GM23338 (cell line): ENCODE results near the gene NRIP1. TPM values are rescaled to one million over a fixed set of nuclear protein-coding genes. Genes with fewer than 3 reads are reported as not detected.

Experiments
- ATAC-seq: fragments of 200-7000 bp; cut with Tn5 transposase; 3 replicates; pipeline ENCODE4 v1.9.1; 2020
- DNase-seq: peaks from one replicate; pipeline ENCODE4 v3.0.0-alpha.2; 2015; ENCODE audit warnings: low spot score
- H2AFZ ChIP-seq: fragments of 200-600 bp; sonication (generic); 2 replicates; pipeline ENCODE4 v1.8.0; 2016; ENCODE audit warnings: antibody characterized with exemption, mild to moderate bottlenecking, moderate library complexity
- H3F3A ChIP-seq: fragments of 200-600 bp; sonication (generic); replicated peaks from 2 replicates; pipeline ENCODE4 v1.8.0; 2017; ENCODE audit warnings: antibody characterized with exemption, mixed run types, low read depth
- H3K27ac ChIP-seq: fragments of 200-600 bp; sonication (generic); 2 replicates; pipeline ENCODE4 v1.6.1; 2016; ENCODE audit warnings: low read depth
- H3K27me3 ChIP-seq: fragments of 200-600 bp; sonication (generic); 2 replicates; pipeline ENCODE4 v1.8.0; 2016; ENCODE audit warnings: mild to moderate bottlenecking, mixed run types, moderate library complexity; ENCODE audit not compliant: insufficient read depth
- H3K36me3 ChIP-seq: fragments of 200-600 bp; sonication (generic); 2 replicates; pipeline ENCODE4 v1.8.0; 2016; ENCODE audit warnings: mild to moderate bottlenecking; ENCODE audit not compliant: insufficient read depth
- H3K4me1 ChIP-seq: fragments of 200-600 bp; sonication (generic); 2 replicates; pipeline ENCODE4 v1.8.0; 2016; ENCODE audit warnings: mild to moderate bottlenecking, moderate library complexity; ENCODE audit not compliant: insufficient read depth
- H3K4me2 ChIP-seq: fragments of 200-600 bp; sonication (generic); 2 replicates; pipeline ENCODE4 v1.7.1; 2017; ENCODE audit warnings: mixed run types
- H3K4me3 ChIP-seq: fragments of 200-600 bp; sonication (generic); 2 replicates; pipeline ENCODE4 v1.6.1; 2016; ENCODE audit warnings: mixed run types
- H3K79me2 ChIP-seq: fragments of 200-600 bp; sonication (generic); replicated peaks from 2 replicates; pipeline ENCODE4 v1.8.0; 2017; ENCODE audit warnings: mild to moderate bottlenecking; ENCODE audit not compliant: insufficient read depth
- H3K9me2 ChIP-seq: fragments of 200-600 bp; sonication (generic); 2 replicates; pipeline ENCODE4 v1.8.0; 2017; ENCODE audit not compliant: insufficient read depth
- H4K20me1 ChIP-seq: fragments of 200-600 bp; sonication (generic); replicated peaks from 2 replicates; pipeline ENCODE4 v1.8.0; 2017; ENCODE audit warnings: mild to moderate bottlenecking; ENCODE audit not compliant: insufficient read depth
- H3K27ac Mint-ChIP-seq: 2 replicates; pipeline ENCODE4 v1.8.0; 2020; ENCODE audit warnings: inconsistent platforms, mild to moderate bottlenecking, moderate library complexity, mixed read lengths
- H3K27me3 Mint-ChIP-seq: 3 replicates; pipeline ENCODE4 v1.8.0; 2022; ENCODE audit warnings: low read depth, mild to moderate bottlenecking, moderate library complexity, mixed read lengths, inconsistent platforms; ENCODE audit not compliant: insufficient read depth, poor library complexity
- H3K36me3 Mint-ChIP-seq: 3 replicates; pipeline ENCODE4 v1.8.0; 2021; ENCODE audit warnings: low read depth, mild to moderate bottlenecking, inconsistent platforms, moderate library complexity, mixed read lengths
- H3K4me1 Mint-ChIP-seq: 3 replicates; pipeline ENCODE4 v1.8.0; 2020; ENCODE audit warnings: mild to moderate bottlenecking, inconsistent platforms, mixed read lengths
- H3K4me3 Mint-ChIP-seq: 3 replicates; pipeline ENCODE4 v1.8.0; 2021; ENCODE audit warnings: moderate library complexity, mild to moderate bottlenecking, inconsistent platforms, mixed read lengths
- H3K9me3 Mint-ChIP-seq: 3 replicates; pipeline ENCODE4 v1.8.0; 2020; ENCODE audit warnings: moderate library complexity, mild to moderate bottlenecking, inconsistent platforms, mixed read lengths
- CTCF ChIP-seq, 2 experiments: fragments of 200-600 bp in 1 of 2; sonication (generic) in 1 of 2; conservative IDR thresholded peaks; 2 replicates each; pipeline versions ENCODE4 v1.5.1 to v1.6.1; 2016 to 2017; ENCODE audit warnings: antibody characterized with exemption in 2 of 2, low read depth in 2 of 2, mild to moderate bottlenecking in 2 of 2, moderate library complexity in 1 of 2
- EZH2 ChIP-seq: fragments of 200-600 bp; sonication (generic); IDR thresholded peaks from one replicate; pipeline ENCODE4 v1.8.0; 2017; ENCODE audit warnings: antibody characterized with exemption, mild to moderate bottlenecking, low read depth; ENCODE audit not compliant: unreplicated experiment
- JUNB ChIP-seq: IDR thresholded peaks from one replicate; pipeline ENCODE4 v1.6.1; 2016; ENCODE audit warnings: antibody characterized with exemption; ENCODE audit not compliant: unreplicated experiment
- NANOG ChIP-seq: IDR thresholded peaks from 2 replicates; pipeline ENCODE4 v1.6.1; 2016; ENCODE audit warnings: antibody characterized with exemption, borderline replicate concordance
- ZNF331 ChIP-seq: fragments of 250-450 bp; sonication (Bioruptor Pico); IDR thresholded peaks from 2 replicates; pipeline ENCODE4 v1.5.0; 2020; ENCODE audit warnings: low read depth, mild to moderate bottlenecking, moderate library complexity
- ZNF462 ChIP-seq: fragments of 250-450 bp; sonication (Bioruptor Pico); IDR thresholded peaks from 2 replicates; pipeline ENCODE4 v1.5.0; 2020; ENCODE audit warnings: mild to moderate bottlenecking, moderate library complexity
- polyA plus RNA-seq: library from polyadenylated mRNA; unstranded; fragments of >200 nt; fragmentation: Nextera tagmentation; extraction: Ambion mirVana; gene quantifications from 2 replicates; pipeline ENCODE4 v1.2.1, GENCODE V29; 2016
- total RNA-seq: library from RNA; depleted of rRNA; stranded (reverse); fragments of >200 nt; shearing (Covaris generic); gene quantifications from 2 replicates; pipeline ENCODE4 v1.2.3, GENCODE V29; 2014

The NRIP1 gene
- total and polyA plus RNA-seq, 2 experiments from 2014 or later = 3.0 to 9.0 TPM

- TF ChIP-seq ZNF462 = no peak
Observed at GRCh38 chr21:15052459-15052763, 12.4 kb downstream of the NRIP1 start (continued).

- peak overlapping the region; percentile 61; the same call in 1 of the 3 replicates for H3K4me3 Mint-ChIP-seq
- H3K36me3 Mint-ChIP-seq = peaks cover 2% of the 10 kb centered on the region; the same call in 1 of the 3 replicates
- no peaks in the 10 kb centered on the region for H3K27me3 Mint-ChIP-seq
- Histone ChIP-seq H3K4me1 (peaks cover 46% of the 10 kb centered on the region), H3K9me2 (no peaks in the 10 kb centered on the region), H3K27ac (no peak overlapping the region), H3K36me3 (no peaks in the 10 kb centered on the region), H2AFZ (no peak overlapping the region), H3F3A (no peaks in the 10 kb centered on the region), H4K20me1 (no peaks in the 10 kb centered on the region), H3K4me3 (no peak overlapping the region), H3K79me2 (peaks cover 93% of the 10 kb centered on the region), H3K4me2 (peak overlapping the region; percentile 37; the same call in 1 of the 2 replicates), H3K27me3 (no peaks in the 10 kb centered on the region)
- no peaks in the 10 kb centered on the region for H3K9me3 Mint-ChIP-seq
- DNase-seq = no peak
- peaks cover 67% of the 10 kb centered on the region for H3K4me1 Mint-ChIP-seq
- ATAC-seq = no peak; the same call in 2 of the 3 replicates
- peak overlapping the region; percentile 29; the same call in 1 of the 2 replicates for H3K27ac Mint-ChIP-seq
- TF ChIP-seq EZH2 = no peak
- no peak for TF ChIP-seq ZNF331 (CRISPR knock-in tag)
- TF ChIP-seq ZNF462 = no peak
- no peak for TF ChIP-seq JUNB
- no peak for TF ChIP-seq NANOG
- TF ChIP-seq CTCF (conservative IDR thresholded peaks at IDR 0.05; ENCODE audit: low read depth in 2 of 2) = no peak
Observed at GRCh38 chr21:15051644-15052458, 12.9 kb downstream of the NRIP1 start.
